ENCODE measurements around the gene CREM. TPM values are rescaled to one million over a fixed set of nuclear protein-coding genes. Genes with fewer than 3 reads are reported as not detected.

The CREM gene
- total and polyA plus RNA-seq, 2 of the 4 experiments (the other 2 are of a cell fraction): 33.2 to 40.5 TPM

DNA sequence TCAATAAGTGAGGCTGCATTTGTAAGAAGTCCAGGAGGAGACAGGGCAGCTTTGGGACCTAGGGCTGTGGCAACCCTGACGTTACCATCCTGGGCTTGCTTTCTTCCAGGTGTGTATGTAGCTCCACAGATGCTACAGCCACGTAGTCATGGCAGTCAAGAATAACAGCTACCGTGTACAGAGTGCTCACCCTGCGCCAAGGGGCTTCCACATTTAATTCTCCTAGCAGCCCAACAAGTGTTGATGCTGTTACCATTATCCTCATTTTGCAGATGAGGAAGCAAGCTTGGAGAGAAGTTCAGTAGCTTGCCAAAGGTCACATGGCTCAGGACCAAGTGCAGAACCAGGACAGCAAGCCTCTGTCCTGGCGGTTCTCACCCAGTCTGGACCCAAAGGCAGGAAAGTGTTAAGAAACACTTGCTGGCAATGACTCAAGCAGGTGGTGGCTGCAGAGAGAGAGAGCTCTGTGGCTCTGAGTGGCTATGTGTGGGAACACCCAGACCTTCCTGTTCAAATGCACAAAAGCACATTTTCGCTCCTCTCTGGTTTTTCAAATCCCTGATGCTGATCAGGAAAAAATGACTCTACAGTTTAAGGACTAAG, 89.8 kb downstream of the CREM start:
- CTCF ChIA-PET: interaction anchor here (0.9 kb wide), 1 partner anchor 97 kb away, joined by 3 read pairs; no protein-coding TSS in a partner anchor
- Histone ChIP-seq H3K9me1 (ENCODE audit: insufficient read depth, low read length) (no peaks in the 10 kb centered on the region; the same call in 1 of the 2 replicates), H3K56ac (ENCODE audit: extremely low read depth, insufficient read depth, low read length) (no peak overlapping the region), H2BK15ac (ENCODE audit: low read depth, low read length) (no peak overlapping the region), H2AK9ac (replicated peaks; ENCODE audit: low read depth, low read length, poor library complexity) (peak overlapping the region; percentile 60), H2AK5ac (ENCODE audit: low read depth, low read length) (peak overlapping the region; percentile 25; the same call in 1 of the 2 replicates), H3K14ac (replicated peaks; ENCODE audit: low read depth, low read length) (no peak overlapping the region), H3K27me3 (ENCODE audit: control insufficient read depth, insufficient read depth, low read length) (no peaks in the 10 kb centered on the region), H2BK120ac (ENCODE audit: low read depth, low read length) (no peak overlapping the region), H3K4ac (ENCODE audit: low read depth, low read length) (no peak overlapping the region), H3K18ac (ENCODE audit: low read depth, low read length) (no peak overlapping the region), H3K27ac (ENCODE audit: insufficient read depth, low read length) (no peak overlapping the region), H2BK20ac (ENCODE audit: low read depth, low read length) (no peak overlapping the region), H3K9me3 (ENCODE audit: control insufficient read depth, insufficient read depth, low read length) (no peaks in the 10 kb centered on the region), H3K4me2 (ENCODE audit: low read depth, low read length) (no peak overlapping the region), H3K36me3 (ENCODE audit: control insufficient read depth, insufficient read depth, low read length) (no peaks in the 10 kb centered on the region; the same call in 1 of the 2 replicates), H3K4me1 (ENCODE audit: control insufficient read depth, insufficient read depth, low read length) (no peaks in the 10 kb centered on the region; the same call in none of the 2 replicates), H4K20me1 (ENCODE audit: insufficient read depth, low read length) (no peaks in the 10 kb centered on the region), H4K5ac (ENCODE audit: low read depth, low read length) (no peak overlapping the region), H3K79me1 (ENCODE audit: low read depth in 1 of 2, low read length in 2 of 2) (no peaks in the 10 kb centered on the region), H3K23ac (ENCODE audit: low read depth, low read length) (no peak overlapping the region), H4K8ac (ENCODE audit: low read depth in 2 of 2, low read length in 2 of 2) (no peak overlapping the region), H3K9ac (ENCODE audit: low read depth, low read length) (no peak overlapping the region), H2BK5ac (ENCODE audit: low read depth, low read length, poor library complexity, severe bottlenecking) (no peak overlapping the region), H2AFZ (replicated peaks; ENCODE audit: low read length, poor library complexity) (no peak overlapping the region), H3K4me3 (ENCODE audit: insufficient read depth, low read depth, low read length) (no peak overlapping the region), H4K91ac (ENCODE audit: insufficient read depth, low read depth, low read length) (no peak overlapping the region)
- ATAC-seq (ENCODE audit: low read depth) (no peak), DNase-seq (peak; percentile 21)
- intact Hi-C loops (cut with micrococcal nuclease) (loop anchor here (5.0 kb wide), 1 partner anchor 224 kb away; no protein-coding TSS in a partner anchor), in situ Hi-C loops (cut with MboI; ENCODE audit: low sequenced_read_pairs) (loop anchor here (5.0 to 10.0 kb wide), 2 partner anchors 94 to 542 kb away; no protein-coding TSS in a partner anchor), dilution Hi-C loops (cut with HindIII; ENCODE audit: low sequenced_read_pairs, unreplicated experiment) (no loop called here)
- WGBS, 2 experiments (ENCODE audit: extremely low coverage in 2 of 2, insufficient read length in 1 of 2): 60% methylated on average over 3 of the region's 6 CpGs; no CpG with 5 or more reads in 1 of the 2 experiments
- no TSS peak for BruUV-seq (replicated peaks)
- POLR2A ChIA-PET (ENCODE audit: unreplicated experiment): interaction anchor here (0.8 kb wide), 1 partner anchor 21 kb away, joined by 3 read pairs; no protein-coding TSS in a partner anchor
- no peak for TF ChIP-seq FOS (IDR thresholded peaks at IDR 0.05; ENCODE audit: low read depth, low read length)
- no peak for TF ChIP-seq CHD1 (IDR thresholded peaks at IDR 0.05; ENCODE audit: low read depth, low read length)
- TF ChIP-seq RFX5 (IDR thresholded peaks at IDR 0.05; ENCODE audit: low read depth, low read length): no peak
- no peak for TF ChIP-seq NFE2L2 (IDR thresholded peaks at IDR 0.05; ENCODE audit: low read depth, low read length)
- TF ChIP-seq MXI1 (IDR thresholded peaks at IDR 0.05; ENCODE audit: borderline replicate concordance, low read depth, low read length): no peak
- TF ChIP-seq SMC3 (IDR thresholded peaks at IDR 0.05; ENCODE audit: low read depth, low read length): no peak
- no peak for TF ChIP-seq BHLHE40 (IDR thresholded peaks at IDR 0.05; ENCODE audit: low read depth, low read length)
- TF ChIP-seq RCOR1 (IDR thresholded peaks at IDR 0.05; ENCODE audit: insufficient replicate concordance, low read length): no peak
- no peak for TF ChIP-seq POLR2A (IDR thresholded peaks at IDR 0.05; ENCODE audit: low read depth, low read length)
- TF ChIP-seq, protein P1, sequence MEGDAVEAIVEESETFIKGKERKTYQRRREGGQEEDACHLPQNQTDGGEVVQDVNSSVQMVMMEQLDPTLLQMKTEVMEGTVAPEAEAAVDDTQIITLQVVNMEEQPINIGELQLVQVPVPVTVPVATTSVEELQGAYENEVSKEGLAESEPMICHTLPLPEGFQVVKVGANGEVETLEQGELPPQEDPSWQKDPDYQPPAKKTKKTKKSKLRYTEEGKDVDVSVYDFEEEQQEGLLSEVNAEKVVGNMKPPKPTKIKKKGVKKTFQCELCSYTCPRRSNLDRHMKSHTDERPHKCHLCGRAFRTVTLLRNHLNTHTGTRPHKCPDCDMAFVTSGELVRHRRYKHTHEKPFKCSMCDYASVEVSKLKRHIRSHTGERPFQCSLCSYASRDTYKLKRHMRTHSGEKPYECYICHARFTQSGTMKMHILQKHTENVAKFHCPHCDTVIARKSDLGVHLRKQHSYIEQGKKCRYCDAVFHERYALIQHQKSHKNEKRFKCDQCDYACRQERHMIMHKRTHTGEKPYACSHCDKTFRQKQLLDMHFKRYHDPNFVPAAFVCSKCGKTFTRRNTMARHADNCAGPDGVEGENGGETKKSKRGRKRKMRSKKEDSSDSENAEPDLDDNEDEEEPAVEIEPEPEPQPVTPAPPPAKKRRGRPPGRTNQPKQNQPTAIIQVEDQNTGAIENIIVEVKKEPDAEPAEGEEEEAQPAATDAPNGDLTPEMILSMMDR (conservative IDR thresholded peaks at IDR 0.05; ENCODE audit: low read depth, low read length): no peak
- TF ChIP-seq MAFK (IDR thresholded peaks at IDR 0.05; ENCODE audit: low read depth, low read length): no peak

Data from IMR-90 (cell line).